T-helper 22 cell (primary cell): ENCODE data around the gene ZNF736.
"Not testable (repeated sequence)": the region's sequence is repeated elsewhere in the genome, so short reads cannot be mapped to it uniquely, and the experiment has no call there.

Experiments used
- DNase-seq: peaks from one replicate; pipeline ENCODE4 v3.0.0-alpha.2; 2020; ENCODE audit warnings: low read depth

Gene ZNF736

GRCh38 chr7:64313740-64314491, at the start of gene ZNF736:
TSS of gene ZNF736 (plus strand) at chr7:64313961. CDS start at chr7:64314151, 190 bp downstream.
- DNase-seq = peak; percentile 76

DNA sequence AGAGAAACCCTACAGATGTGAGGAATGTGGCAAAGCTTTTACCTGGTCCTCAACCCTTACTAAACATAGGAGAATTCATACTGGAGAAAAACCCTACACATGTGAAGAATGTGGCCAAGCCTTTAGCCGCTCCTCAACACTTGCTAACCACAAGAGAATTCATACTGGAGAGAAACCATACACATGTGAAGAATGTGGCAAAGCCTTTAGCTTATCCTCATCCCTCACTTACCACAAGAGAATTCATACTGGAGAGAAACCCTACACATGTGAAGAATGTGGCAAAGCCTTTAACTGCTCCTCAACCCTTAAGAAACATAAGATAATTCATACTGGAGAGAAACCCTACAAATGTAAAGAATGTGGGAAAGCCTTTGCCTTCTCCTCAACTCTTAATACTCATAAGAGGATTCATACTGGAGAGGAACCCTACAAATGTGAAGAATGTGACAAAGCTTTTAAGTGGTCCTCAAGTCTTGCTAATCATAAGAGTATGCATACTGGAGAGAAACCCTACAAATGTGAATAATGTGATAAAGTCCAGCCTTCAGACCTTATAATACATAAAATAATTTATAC, 47.3 kb upstream of the ZNF736 start:
- no peak for DNase-seq

- DNase-seq = no peak
Measured at GRCh38 chr7:64277630-64278029, 36.1 kb upstream of the ZNF736 start.

DNA sequence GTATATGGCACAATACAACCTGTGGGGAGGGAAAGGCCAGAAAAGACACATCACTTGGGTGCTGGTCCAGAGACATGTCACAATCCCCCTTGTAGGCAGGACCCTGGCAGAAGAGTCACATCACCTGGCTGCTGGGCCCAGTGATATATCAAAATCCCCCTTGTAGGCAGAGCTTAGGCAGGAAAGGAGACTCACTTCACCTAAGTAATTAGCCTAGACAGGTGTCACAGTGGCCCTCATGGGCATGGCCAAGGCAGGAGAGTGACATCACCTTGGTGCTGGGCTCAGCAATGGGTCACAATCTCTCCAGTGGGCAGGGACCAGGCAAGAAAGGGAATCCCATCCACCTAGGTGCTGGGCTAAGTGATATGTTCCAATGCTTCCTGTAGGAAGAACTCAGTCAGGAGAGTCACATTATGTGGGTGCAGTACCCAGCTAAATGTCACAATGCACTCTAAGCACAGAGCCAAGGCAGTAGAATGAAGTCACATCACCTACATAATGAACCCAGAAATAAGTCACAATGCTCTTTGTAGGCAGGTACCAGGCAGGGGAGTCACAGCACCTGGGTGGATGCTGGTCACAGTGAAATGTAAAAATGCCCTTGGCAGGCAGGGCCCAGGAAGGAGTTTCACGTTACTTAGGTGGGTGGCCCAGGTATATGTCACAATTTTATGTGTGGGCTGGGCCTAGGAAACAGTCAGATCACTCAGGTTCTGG, 18.9 kb upstream of the ZNF736 start:
- no peak for DNase-seq

DNA sequence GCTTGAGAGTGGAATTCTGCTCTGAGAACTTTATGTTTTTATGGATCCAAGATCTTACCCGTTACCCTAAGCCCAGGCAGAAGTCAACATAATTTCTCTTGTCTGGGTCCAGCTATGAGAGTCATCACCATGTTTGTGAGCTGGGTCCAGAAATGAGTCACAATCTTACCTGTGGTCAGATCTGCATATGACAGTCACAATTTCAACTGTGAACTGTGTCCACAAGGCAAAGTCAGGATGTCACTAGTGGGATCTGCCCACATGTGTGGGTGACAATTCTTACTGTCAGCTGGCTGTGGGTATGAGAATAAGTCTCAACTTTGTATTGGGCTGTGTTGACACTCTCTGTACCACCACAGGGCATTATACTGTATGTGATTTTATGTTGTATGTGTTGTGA, 16.3 kb upstream of the ZNF736 start:
- not testable (repeated sequence) for DNase-seq

DNA sequence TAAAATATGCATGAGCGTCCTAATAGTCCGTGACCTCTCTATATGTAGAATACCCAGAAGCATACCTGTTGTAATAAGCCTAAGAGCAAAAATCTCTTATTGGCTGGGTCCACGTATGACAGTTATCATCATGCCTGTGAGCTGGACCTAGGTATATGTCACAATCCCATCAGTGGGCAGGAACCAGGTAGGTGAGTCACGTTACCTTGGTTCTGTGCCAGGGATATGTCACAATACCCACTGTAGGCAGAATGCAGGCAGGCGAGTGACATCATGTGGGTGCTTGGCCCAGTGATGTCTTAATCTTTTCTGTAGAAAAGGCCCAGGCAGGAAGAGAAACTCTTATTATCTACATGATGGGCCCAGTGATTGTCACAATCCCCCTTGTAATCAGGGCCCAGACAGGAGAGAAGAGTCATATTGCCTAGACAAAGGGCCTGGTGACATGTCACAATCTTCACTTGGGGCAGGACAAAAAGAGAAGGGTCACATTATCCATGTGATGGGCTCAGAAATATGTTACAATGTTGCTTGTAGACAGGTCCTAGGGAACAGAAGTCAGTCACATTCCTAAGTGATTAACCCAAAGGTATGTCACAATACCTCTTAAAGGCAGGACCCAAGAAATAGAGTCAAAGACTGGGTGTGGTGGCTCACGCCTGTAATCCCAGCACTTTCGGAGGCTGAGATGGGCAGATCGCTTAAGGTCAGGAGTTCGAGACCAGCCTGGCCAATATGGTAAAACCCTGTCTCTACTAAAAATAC, 12.9 kb upstream of the ZNF736 start:
- DNase-seq = no peak

DNA sequence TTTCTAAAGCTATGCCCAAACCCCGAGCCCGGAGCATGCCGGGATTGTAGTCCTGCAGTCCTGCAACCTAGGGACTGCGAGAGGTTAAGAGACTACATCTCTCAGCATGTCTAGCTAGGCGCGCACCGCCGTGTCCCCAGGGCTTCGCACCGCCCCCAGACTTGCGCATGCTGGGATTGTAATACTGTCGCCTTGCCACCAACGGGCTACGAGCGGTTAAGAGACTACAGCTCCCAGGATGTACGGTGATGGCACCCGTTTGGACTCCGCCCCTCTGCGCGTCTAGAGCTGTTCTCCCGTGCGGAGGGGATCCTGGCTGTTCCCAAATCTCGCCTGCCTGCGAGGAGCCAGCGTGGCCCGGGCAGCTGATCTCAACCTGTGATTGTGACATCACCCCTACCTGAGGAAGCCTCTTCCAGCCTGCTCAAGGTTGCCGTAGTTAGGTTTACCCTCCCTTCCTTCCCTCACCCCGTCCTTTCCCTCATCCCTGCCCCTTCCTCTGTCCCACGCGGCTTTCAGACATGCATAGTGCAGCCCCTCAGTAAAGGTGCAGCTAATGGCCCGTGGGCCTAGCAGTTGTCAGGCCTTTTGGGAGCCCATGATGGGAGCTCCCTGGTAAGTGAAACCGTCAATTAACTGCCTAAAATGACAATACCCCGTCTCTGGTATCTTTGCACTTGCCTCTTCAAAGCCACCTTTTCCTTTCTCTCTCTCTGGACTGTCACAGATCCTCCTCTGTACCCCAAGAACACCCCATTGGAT, 6.3 kb upstream of the ZNF736 start:
- peak; percentile 89 for DNase-seq

DNA sequence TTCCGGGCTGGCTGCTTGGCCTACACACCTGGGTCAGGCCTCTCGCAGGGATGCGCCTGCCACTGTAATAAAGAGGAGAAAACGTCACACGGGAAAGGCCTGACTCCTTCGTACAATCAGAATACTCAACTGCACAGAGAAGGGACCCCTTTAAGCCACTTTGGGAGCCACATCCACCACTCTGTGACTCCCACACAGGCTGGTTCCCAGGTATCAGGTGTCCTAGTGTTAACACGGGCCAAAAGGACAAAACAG, 5.8 kb upstream of the ZNF736 start:
- DNase-seq = no peak

- DNase-seq = no peak
Measured at GRCh38 chr7:64310426-64310825, 3.3 kb upstream of the ZNF736 start.

GRCh38 chr7:64312826-64313225, 935 bp upstream of the ZNF736 start:
- no peak for DNase-seq

DNA sequence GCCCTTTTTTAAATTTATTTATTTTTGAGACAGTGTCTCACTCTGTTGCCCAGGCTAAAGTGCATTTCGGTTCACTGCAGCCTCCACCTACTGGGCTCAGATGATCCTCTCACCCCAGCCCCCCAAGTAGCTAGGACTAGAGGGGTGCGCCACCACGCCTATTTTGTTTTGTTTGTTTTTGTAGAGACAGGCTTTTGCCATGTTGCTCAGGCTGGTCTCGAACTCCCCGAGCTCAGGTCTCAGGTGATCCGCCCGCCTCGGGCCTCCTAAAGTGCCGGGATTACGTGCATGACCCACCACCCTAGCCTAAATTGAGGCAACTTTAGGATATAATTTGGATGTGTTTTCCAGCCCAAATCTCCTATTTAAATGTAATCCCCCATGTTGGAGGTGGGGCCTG, 805 bp downstream of the ZNF736 start:
- DNase-seq = no peak

- DNase-seq = not testable (repeated sequence)
Measured at GRCh38 chr7:64316031-64316742, 2.4 kb downstream of the ZNF736 start.

- DNase-seq = no peak
Measured at GRCh38 chr7:64320547-64321513, 7.1 kb downstream of the ZNF736 start.

DNA sequence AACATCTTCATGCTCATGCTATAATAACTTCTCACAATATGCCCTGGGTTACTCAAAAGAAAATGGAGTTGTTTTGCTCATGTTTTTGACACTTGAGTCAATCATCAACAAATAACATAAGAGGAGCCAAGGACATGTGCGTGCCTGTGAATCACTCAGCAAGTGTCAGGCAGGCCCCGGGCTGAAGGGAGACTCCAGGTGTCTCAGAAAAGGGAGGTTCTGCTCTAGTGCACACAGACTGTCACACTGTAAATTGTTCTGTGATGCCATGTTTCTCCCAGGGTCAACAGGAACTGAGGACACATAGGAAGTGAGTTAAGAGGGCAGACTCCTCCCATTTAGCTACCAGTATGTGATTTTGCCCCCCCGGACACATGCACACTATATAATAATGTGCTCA, 10.4 kb downstream of the ZNF736 start:
- not testable (repeated sequence) for DNase-seq

GRCh38 chr7:64348713-64349210, 35.0 kb downstream of the ZNF736 start:
- not testable (repeated sequence) for DNase-seq

DNA sequence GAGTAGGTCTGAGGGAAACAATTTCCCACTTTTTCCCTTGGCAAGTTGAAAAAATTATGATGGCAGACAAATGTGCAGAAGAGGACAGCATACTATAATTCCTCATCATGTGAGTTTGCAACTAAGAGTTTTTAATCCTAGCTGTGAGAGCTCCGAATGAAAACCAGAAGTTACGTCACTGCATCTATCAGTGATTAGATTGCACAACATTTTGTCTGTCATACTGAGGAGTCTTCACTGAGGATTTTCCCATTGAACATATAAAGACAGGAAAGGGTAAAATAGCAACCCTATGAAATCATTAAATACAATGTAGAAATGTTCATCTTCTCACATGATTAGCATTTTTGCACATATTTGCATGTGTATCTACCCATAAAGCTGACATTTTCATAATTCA, 45.8 kb downstream of the ZNF736 start:
- DNase-seq = no peak

DNA sequence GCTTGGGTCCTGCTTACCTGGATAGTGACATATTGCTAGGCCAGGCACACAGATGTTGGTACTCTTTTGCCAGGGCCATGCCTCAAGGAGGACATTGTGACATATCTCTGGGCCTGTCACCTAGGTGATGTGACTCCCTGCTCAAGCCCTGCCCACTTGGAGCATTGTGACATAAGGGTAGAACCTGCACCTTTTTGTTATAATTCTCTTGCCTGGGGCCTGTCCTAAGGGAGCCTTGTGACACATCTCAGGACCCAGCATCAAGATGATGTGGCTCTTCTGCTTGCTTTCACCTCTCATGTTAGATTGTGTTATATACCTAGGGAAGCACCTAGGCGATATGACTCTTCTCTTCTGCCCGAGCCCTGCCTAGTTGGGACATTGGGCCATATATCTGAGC, 57.4 kb downstream of the ZNF736 start:
- DNase-seq = no peak

- DNase-seq = no peak
Measured at GRCh38 chr7:64373017-64373416, 59.3 kb downstream of the ZNF736 start.

DNA sequence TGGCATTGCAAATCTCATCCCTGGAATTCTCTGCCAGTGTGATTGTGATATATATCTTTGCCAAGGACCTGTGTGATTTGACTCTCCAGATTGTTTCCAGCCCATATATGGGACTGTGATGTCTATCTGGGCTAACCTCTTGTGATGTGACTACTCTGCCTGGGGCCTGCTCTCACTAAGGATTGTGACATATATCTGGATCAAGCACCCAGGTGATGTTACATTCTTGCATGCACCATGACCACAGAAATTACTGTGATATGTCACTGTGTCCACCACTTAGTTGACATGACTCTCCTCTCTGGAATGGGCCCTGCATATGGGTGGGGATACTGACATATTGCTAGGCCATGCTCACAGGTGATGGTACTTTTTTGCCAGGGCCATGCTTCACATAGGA, 86.6 kb downstream of the ZNF736 start:
- no peak for DNase-seq
